Measurements from ENCODE around the gene PRRT1B. TPM values are rescaled to one million over a fixed set of nuclear protein-coding genes. Genes with fewer than 3 reads are reported as not detected.
A peak's percentile ranks its signal among the peaks of the same experiment; 100 is the strongest.

The PRRT1B gene
- total and polyA plus RNA-seq, 9 of the 15 experiments (the other 6 are each of a cell fraction or from before 2014, with no cell fraction given) = not detected

DNA sequence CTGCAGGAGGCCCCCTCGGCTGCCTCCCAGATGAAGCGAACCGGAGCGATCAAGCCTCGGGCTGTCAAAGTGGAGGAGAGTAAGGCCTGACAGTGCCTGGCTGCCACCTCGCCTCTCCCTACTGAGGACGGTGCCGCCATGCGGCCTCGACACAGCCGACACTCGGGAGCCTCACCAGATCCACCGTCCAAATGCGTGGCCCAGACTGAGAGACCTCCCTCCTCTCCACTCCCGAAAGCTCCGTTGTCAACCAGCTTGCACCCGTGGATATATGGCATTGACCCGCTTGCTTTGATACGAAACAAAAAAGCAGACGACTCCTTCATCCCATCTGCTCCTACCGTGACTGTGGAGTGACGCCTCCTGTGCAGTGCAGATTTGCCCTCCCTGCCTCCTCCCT lies 49.5 kb upstream of the PRRT1B start:
- Histone ChIP-seq H3K4me1 (replicated peaks in 1 of 2; ENCODE audit: control insufficient read depth in 2 of 2, insufficient read depth in 2 of 2, low read length in 2 of 2) (no peaks in the 10 kb centered on the region), H3K9me3 (replicated peaks; ENCODE audit: control insufficient read depth, insufficient read depth, low read depth, low read length) (no peaks in the 10 kb centered on the region), H3K27me3 (ENCODE audit: control insufficient read depth in 2 of 2, insufficient read depth in 2 of 2, low read length in 2 of 2) (no peaks in the 10 kb centered on the region), H3K9me1 (ENCODE audit: control insufficient read depth, insufficient read depth, low read length) (no peaks in the 10 kb centered on the region), H3K79me2 (ENCODE audit: control insufficient read depth, insufficient read depth, low read length) (no peaks in the 10 kb centered on the region), H2AFZ (ENCODE audit: low read depth, low read length) (no peak overlapping the region), H3K36me3 (ENCODE audit: control insufficient read depth, insufficient read depth, low read length) (peaks cover 94% of the 10 kb centered on the region), H3K27ac (ENCODE audit: extremely low read depth, low read depth, low read length) (no peak overlapping the region), H3K9ac (ENCODE audit: insufficient read depth in 1 of 2, low read depth in 2 of 2, low read length in 2 of 2) (0 out of 4 replicates have a peak overlapping the region, but pooled peaks of 1 of the 2 experiments have one; percentile 6), H3K4me3 (no peak overlapping the region), H4K20me1 (replicated peaks; ENCODE audit: control insufficient read depth, insufficient read depth, low read length) (peaks cover 21% of the 10 kb centered on the region; the same call in 1 of the 2 replicates), H3K4me2 (ENCODE audit: insufficient read depth, low read length) (no peak overlapping the region)
- in situ Hi-C loops (cut with MboI) (no loop called here), intact Hi-C loops (cut with micrococcal nuclease) (no loop called here)
- 88% methylated on average over 21 of the region's 22 CpGs for WGBS (ENCODE audit: insufficient coverage, low coverage, missing lambda C conversion rate)
- ChIA-PET CTCF (ENCODE audit: low intra/inter-chr PET ratio) (no interaction called here), POLR2A (no interaction called here)
- FAIRE-seq = no peak
- ATAC-seq = no peak
- no peak for DNase-seq (ENCODE audit: extremely low read depth in 1 of 4, low spot score in 3 of 4)
- BruUV-seq (replicated peaks) = no TSS peak
- TF ChIP-seq ZEB2 (IDR thresholded peaks at IDR 0.05) (no peak), BHLHE40 (IDR thresholded peaks at IDR 0.05; ENCODE audit: low read length) (no peak), NFE2 (IDR thresholded peaks at IDR 0.05; ENCODE audit: low read depth) (no peak), POLR2G (IDR thresholded peaks at IDR 0.05; ENCODE audit: low read depth, low read length) (no peak), GTF3C2 (IDR thresholded peaks at IDR 0.05; ENCODE audit: borderline replicate concordance, extremely low read depth, insufficient read length) (no peak), ZNF140 (CRISPR knock-in tag; IDR thresholded peaks at IDR 0.05) (no peak), ERF (CRISPR knock-in tag; IDR thresholded peaks at IDR 0.05) (no peak), PCBP1 (IDR thresholded peaks at IDR 0.05; ENCODE audit: low read depth, low read length, poor library complexity, severe bottlenecking) (no peak), BDP1 (IDR thresholded peaks at IDR 0.05; ENCODE audit: insufficient read depth, insufficient read length) (no peak), GTF2E2 (tag; IDR thresholded peaks at IDR 0.05) (no peak), ZNF431 (CRISPR knock-in tag; IDR thresholded peaks at IDR 0.05) (no peak), SMAD1 (IDR thresholded peaks at IDR 0.05; ENCODE audit: low read depth, low read length, partially characterized antibody) (no peak), DEAF1 (CRISPR knock-in tag; IDR thresholded peaks at IDR 0.05) (no peak), CBFA2T3 (IDR thresholded peaks at IDR 0.05) (no peak), YBX1 (IDR thresholded peaks at IDR 0.05) (no peak)
- TF ChIP-seq, protein P1, sequence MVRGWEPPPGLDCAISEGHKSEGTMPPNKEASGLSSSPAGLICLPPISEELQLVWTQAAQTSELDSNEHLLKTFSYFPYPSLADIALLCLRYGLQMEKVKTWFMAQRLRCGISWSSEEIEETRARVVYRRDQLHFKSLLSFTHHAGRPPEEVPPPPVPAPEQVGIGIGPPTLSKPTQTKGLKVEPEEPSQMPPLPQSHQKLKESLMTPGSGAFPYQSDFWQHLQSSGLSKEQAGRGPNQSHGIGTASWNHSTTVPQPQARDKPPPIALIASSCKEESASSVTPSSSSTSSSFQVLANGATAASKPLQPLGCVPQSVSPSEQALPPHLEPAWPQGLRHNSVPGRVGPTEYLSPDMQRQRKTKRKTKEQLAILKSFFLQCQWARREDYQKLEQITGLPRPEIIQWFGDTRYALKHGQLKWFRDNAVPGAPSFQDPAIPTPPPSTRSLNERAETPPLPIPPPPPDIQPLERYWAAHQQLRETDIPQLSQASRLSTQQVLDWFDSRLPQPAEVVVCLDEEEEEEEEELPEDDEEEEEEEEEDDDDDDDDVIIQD (CRISPR knock-in tag; IDR thresholded peaks at IDR 0.05) = no peak
- TF ChIP-seq, protein P2, sequence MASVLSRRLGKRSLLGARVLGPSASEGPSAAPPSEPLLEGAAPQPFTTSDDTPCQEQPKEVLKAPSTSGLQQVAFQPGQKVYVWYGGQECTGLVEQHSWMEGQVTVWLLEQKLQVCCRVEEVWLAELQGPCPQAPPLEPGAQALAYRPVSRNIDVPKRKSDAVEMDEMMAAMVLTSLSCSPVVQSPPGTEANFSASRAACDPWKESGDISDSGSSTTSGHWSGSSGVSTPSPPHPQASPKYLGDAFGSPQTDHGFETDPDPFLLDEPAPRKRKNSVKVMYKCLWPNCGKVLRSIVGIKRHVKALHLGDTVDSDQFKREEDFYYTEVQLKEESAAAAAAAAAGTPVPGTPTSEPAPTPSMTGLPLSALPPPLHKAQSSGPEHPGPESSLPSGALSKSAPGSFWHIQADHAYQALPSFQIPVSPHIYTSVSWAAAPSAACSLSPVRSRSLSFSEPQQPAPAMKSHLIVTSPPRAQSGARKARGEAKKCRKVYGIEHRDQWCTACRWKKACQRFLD (CRISPR knock-in tag; IDR thresholded peaks at IDR 0.05) = no peak
